HL-60 (cell line): ENCODE results near the gene LIPN.

Source experiments
- GABPA ChIP-seq: IDR thresholded peaks from 2 replicates; pipeline ENCODE4 v1.6.1; 2012; ENCODE audit warnings: low read depth
- POLR2AphosphoS5 ChIP-seq: IDR thresholded peaks from 2 replicates; pipeline ENCODE4 v1.6.1; 2012; ENCODE audit warnings: low read depth
- SPI1 ChIP-seq: IDR thresholded peaks from 2 replicates; pipeline ENCODE4 v1.6.1; 2012; ENCODE audit warnings: low read depth, mild to moderate bottlenecking, borderline replicate concordance
- TF ChIP-seq, protein P1 (sequence below): IDR thresholded peaks from one replicate; pipeline ENCODE4 v1.5.1; 2011; ENCODE audit warnings: low read length, control low read depth, inconsistent platforms; ENCODE audit not compliant: insufficient read depth
- TF ChIP-seq, protein P2 (sequence below): IDR thresholded peaks from 2 replicates; pipeline ENCODE4 v1.6.1; 2012; ENCODE audit warnings: low read depth; ENCODE audit not compliant: insufficient replicate concordance

DNA sequence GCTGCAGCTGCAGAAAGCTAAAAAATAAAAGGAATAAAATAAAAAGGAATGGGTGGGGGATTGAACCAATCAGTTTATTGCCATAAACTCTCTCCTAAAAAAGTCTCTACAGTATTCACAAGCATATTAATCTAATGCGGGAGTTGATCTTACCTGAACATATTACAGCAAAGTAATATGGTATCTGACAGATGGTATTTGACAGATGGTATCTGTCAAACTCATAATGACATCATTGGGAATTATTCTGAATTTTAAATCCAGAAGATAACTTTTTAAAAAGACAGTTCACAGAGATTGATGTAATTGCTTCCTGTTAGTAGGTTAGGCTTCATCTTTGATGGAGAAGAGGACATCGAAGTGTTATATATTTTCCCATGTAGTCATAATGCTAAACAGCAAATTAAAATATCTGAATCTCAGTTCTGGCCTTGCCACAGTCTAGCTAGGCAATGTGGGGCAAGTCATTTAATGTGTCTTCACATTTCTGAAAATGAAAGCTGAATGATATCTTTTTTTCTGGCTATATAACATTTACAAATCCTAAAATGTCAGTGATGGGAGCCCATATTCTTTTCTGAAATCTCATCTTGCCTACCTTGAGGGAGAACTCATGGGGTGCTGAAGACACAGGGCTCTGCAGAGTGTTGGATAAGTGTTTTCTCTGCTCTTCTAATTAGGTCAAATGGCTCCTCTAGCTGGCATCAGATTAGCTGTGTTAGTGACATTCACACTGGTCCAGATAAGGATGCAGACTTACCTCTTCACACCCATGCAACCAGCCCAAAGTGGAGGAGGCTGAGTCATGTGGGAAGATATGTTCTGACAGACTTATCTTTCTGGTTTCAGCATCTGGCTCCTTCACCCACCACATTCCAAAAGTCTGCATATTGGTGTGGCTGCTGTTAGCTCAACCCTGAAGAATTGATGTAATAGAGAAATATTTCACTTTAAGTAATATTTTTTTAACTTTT, 40.6 kb downstream of the LIPN start:
- TF ChIP-seq, protein P1, sequence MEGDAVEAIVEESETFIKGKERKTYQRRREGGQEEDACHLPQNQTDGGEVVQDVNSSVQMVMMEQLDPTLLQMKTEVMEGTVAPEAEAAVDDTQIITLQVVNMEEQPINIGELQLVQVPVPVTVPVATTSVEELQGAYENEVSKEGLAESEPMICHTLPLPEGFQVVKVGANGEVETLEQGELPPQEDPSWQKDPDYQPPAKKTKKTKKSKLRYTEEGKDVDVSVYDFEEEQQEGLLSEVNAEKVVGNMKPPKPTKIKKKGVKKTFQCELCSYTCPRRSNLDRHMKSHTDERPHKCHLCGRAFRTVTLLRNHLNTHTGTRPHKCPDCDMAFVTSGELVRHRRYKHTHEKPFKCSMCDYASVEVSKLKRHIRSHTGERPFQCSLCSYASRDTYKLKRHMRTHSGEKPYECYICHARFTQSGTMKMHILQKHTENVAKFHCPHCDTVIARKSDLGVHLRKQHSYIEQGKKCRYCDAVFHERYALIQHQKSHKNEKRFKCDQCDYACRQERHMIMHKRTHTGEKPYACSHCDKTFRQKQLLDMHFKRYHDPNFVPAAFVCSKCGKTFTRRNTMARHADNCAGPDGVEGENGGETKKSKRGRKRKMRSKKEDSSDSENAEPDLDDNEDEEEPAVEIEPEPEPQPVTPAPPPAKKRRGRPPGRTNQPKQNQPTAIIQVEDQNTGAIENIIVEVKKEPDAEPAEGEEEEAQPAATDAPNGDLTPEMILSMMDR = no peak
- TF ChIP-seq POLR2AphosphoS5 (no peak), GABPA (no peak), SPI1 (no peak)
- TF ChIP-seq, protein P2, sequence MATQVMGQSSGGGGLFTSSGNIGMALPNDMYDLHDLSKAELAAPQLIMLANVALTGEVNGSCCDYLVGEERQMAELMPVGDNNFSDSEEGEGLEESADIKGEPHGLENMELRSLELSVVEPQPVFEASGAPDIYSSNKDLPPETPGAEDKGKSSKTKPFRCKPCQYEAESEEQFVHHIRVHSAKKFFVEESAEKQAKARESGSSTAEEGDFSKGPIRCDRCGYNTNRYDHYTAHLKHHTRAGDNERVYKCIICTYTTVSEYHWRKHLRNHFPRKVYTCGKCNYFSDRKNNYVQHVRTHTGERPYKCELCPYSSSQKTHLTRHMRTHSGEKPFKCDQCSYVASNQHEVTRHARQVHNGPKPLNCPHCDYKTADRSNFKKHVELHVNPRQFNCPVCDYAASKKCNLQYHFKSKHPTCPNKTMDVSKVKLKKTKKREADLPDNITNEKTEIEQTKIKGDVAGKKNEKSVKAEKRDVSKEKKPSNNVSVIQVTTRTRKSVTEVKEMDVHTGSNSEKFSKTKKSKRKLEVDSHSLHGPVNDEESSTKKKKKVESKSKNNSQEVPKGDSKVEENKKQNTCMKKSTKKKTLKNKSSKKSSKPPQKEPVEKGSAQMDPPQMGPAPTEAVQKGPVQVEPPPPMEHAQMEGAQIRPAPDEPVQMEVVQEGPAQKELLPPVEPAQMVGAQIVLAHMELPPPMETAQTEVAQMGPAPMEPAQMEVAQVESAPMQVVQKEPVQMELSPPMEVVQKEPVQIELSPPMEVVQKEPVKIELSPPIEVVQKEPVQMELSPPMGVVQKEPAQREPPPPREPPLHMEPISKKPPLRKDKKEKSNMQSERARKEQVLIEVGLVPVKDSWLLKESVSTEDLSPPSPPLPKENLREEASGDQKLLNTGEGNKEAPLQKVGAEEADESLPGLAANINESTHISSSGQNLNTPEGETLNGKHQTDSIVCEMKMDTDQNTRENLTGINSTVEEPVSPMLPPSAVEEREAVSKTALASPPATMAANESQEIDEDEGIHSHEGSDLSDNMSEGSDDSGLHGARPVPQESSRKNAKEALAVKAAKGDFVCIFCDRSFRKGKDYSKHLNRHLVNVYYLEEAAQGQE = no peak
